DMS153 treated with DMSO at 0.1 percent for 48 hours (cell line): ENCODE results near the gene GMCL1.
"Not testable (repeated sequence)": the region's sequence is repeated elsewhere in the genome, so short reads cannot be mapped to it uniquely, and the experiment has no call there.

Source experiments
- DNase-seq: peaks from one replicate; lab custom pipeline; 2025; ENCODE audit not compliant: unreplicated experiment; lab: John Stamatoyannopoulos, UW

GMCL1 gene

DNA sequence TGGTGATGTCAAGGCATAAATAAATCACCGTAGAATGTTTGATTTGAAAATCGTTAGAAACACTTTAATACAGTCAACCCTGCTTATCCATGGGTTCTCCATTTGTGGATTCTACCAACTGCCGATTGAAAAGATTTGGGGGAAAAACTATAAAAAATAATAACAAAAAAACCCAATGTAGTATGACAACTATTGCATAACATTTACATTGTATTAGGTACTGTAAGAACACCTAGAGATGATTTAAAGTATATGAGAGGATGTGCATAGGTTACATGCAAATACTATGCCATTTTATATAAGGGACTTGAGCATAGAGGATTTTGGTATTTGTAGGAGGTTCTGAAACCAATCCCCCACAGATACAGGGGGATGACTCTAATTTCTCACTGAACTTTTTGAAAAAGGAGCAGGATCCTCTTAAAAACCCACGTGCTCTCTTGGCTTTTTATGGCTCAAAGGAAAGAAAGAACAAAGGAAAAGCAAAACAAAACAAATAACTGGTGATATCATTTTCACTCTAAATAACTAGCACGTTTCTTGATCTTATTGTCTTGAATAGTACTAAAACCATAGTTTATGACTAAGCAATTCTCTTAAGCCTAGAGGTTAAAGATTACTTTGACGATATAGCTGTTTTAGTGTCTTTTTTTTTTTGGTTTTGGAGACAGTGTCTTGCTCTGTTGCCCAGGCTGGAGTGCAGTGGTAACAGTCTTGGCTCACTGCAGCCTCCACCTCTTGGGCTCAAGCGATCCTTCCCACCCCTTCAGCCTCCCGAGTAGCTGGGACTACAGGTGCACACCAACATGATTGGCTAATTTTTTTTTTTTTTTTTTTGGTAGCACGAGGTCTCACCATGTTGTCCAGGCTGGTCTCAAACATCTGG is 17.0 kb downstream of the GMCL1 start:
- DNase-seq, result no peak

DNA sequence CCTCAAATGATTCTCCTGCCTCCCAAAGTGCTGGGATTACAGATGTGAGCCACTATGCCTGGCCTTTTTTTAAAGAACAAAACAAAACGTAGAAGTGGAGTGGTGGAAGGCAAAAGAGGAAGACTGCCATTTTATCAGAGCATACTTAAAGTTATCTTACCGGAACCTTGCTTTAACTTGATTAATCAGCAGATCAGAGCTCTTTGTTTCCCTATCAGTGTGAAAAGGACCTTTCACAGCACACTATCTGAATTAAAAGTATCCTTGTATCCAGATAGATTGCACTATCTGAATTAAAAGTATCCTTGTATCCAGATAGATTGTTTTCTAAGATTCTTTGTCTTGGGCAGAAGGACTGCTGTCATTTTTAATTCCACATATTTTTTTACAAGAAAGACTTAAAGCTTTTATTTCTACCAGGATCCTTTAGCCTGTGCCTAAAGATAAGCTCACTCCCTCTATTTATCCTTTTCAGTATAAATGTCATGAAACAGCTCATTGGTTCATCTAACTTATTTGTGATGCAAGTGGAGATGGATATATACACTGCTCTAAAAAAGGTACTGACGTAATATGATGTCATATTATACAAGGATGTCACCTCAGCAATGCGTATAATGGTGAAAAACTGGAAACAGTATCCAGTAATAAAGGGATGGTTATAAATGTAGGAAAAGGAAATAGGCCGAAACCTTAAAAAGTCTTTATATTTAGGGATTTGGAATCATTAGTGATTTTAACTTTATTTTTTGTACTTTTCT is 17.8 kb downstream of the GMCL1 start:
- DNase-seq, result no peak

DNA sequence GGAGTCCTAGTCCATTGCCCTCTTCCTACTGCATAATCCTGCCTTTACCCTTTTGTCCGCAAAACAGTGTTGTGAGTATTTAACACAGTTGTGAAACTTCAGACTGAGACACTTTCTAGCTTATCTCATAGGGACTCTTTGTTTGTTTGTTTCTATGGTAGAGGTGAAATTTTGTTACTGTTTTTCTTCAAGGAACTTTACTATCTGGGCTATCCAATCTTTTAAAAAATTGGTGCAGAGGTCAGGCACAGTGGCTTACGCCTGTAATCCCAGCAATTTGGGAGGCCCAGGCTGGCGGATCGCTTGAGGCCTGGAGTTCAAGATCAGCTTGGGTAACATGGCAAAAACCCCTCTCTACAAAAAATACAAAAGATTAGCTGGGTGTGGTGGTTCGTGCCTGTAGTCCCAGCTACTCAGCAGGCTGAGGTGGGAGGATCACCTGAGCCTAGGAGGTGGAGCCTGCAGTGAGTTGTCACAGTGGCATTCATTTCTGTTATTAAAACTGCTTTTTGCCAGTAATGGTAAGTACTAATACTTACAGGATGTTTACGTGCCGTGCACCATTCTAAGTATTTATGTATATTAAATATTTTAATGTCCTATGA is 18.8 kb downstream of the GMCL1 start:
- DNase-seq, result no peak

DNA sequence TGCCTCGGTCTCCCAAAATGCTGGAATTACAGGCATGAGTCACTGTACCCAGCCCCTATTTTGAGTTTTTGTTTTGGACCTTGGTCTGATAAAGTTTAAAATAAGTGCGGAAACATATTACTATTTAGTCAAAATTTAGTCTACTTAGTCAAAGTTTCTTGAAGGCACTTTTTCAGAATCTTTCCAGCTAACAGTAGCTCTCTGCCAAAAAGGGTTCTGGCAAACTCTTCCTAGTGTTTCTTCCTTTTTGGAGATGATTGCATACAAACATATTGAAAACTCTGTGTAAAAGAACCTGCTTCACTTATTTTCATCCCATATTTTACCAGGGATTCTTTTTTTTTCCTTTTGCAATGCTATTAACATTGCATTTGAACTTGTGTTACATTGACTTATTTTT is 28.8 kb downstream of the GMCL1 start:
- no peak for DNase-seq

DNA sequence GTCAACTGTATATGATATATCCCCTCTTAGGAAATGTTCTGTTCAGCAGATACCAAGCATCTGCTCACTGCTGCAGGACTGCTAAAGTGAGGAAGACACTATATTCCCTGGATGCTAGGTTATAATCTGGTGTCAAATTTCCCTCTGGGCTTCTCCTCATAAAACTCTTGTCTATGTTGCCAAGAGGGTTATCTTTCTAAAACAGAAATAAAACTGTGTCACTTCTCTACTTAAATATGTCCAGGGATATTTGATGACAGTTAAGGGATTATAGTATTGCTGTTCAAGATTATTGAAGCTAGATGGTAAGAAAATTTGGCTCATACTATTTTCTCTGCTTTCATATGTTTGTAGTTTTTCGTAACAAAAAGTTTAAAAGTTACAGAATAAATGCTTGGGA is 33.8 kb downstream of the GMCL1 start:
- no peak for DNase-seq

DNA sequence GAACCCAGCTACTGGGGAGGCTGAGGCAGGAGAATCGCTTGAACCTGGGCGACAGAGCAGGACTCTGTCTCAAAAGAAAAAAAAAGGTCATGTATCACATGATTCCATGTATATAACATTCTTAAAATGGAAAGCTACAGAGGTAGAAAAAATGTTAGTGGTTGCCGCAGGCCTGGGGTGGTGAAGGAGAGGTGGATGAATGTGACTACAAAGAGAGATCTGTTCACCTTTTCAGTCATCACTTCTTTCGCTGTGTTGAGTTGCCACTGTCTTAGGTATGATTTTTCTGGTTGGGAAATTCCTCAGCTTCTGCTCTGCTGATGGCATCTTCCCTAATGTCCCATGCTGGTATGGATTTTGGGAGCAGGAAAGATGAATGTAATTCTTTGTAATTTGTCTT is 59.0 kb downstream of the GMCL1 start:
- DNase-seq, result no peak

DNA sequence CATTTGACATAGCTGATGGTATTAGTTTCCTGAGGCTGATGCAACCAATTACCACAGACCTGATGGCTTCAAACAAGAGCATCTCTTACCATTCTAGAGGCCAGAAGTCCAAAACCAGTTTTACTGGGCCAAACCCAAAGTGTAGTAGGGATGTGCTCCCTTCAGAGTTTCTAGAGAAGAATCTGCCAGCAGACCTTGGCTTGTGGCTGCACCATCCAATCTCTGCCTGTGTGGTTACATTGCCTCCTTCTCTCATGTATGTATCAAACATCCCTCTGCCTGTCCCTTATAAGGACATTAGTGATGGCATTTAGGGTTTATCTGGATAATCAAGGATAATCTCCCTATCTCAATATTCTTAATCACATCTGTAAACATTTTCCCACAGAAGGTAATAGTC is 59.8 kb downstream of the GMCL1 start:
- no peak for DNase-seq

DNA sequence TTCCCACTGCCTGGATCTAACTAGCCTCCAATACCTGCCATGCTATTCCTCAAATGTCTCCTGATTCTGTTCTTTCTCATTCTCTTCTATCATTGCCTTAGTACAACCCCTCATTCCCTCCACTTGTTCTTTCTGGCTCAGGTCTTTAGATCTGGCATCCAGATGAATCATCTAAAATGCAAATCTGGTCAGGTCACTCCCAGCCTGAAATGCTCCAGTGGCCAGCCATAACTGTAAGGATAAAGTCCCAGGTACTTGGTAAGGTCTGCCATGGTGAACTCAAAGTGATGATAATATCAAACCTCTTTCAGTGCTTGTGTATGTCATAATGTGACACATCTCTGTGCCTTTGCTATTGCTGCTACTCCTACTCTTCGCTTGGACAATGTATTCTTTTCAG is 61.4 kb downstream of the GMCL1 start:
- DNase-seq, result no peak

DNA sequence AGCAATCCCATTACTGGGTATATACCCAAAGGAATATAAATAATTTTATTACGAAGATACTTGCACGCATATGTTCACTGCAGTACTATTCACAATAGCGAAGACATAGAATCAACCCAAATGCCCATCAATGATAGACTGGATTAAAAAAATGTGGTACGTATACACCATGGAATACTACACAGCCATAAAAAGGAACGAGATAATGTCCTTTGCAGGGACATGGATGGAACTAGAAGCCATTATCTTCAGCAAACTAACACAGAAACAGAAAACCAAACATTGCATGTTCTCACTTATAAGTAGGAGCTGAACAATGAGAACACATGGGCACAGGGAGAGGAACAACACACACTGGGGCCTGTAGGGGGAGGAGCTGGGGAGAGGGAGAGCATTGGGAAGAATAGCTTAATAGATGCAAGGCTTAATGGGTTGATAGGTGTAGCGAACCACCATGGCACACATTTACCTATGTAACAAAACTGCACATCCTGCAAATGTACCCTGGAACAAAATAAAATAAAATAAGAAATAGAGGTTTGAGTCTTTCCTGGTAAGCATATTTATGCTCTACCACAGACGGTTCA is 63.5 kb downstream of the GMCL1 start:
- not testable (repeated sequence) for DNase-seq

DNA sequence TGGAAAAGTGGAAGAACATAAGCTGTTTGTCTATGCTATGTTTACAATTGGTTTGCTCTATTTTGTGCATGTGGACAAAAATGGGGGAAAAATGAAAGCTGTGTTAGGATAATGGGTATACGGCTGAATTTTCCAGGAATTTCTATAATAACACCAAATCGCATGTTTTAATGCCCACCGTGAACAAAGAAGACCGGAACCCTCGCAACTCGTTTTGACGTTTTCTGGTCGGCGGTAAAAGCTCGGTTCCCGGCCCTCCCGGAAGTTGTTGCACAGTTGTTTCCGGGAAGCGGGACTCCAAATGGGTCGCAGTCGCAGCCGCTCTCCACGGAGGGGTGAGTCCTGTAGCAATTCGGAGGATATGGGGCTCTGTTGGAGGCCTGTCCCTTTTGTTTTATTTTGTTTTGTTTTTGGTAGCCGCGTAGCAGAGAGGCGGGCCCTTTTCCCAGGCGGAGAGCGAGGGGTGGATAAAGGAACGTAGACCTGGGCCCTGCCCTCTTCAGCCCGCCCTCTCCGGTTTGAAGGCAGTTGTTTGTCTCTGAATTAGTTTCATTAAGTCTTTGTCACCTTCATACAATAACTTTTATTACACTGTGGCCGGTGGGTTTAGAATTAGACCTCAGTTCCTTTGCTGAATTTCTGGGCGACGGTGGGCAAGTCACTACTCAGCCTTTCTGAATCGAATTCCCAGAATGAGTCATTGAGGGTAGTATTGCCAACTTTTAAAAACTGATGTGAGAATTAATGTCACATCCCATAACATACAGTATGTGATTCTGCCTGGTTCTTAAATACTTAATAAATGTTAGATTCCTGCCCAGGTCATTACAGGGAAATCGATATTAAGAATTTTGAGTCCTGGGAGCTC is 64.5 kb downstream of the GMCL1 start, which contains the start of gene SNRNP27:
Gene SNRNP27, plus strand, starts transcription at position 273 of the 868 bp plus-strand sequence. Its CDS starts 29 bp downstream, at position 302.
- peak; percentile 83 for DNase-seq

DNA sequence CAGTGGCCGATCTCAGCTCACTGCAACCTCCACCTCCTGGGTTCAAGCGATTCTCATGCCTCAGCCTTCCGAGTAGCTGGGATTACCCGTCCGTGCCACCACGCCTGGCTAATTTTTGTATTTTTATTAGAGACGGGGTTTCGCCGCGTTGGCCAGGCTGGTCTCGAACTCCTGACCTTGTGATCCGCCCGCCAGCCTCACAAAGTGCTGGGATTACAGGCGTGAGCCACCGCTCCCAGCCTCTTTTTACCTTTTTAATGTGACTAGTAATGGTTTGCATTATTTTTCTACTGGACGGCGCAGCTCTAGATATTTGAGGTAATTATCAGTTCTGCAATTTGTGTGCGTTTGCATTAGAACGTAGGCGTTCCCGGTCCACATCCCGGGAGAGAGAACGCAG is 65.3 kb downstream of the GMCL1 start:
- not testable (repeated sequence) for DNase-seq

DNA sequence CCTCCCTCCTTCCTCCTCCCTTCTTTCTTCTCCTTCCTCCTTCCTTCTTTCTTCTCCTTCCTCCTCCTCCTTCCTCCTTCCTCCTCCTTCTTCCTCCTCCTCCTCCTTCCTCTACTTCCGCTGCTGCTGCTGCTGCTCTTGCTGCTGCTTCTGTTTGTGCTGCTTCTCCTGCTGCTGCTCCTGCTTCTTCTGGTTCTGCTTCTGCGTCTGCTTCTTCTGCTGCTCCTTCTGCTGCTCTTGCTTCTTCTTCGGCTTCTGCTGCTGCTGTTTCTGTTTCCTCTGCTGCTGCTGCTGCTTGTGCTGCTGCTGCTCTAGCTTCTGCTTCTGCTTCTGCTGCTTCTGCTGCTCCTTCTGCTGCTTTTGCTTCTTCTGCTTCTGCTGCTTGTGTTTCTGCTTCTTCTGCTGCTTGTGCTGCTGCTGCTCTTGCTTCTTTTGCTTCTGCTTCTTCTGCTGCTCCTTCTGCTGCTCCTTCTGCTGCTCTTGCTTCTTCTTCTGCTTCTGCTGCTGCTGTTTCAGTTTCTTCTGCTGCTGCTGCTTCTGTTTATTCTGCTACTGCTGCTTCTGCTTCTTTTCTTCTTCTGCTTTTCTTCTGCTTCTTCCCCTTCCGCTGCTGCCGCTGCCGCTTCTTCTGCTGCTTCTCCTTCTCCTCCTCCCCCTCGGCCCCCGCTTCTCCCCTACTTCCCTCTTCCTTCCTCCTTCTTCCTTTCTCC is 72.9 kb downstream of the GMCL1 start:
- DNase-seq, result no peak

DNA sequence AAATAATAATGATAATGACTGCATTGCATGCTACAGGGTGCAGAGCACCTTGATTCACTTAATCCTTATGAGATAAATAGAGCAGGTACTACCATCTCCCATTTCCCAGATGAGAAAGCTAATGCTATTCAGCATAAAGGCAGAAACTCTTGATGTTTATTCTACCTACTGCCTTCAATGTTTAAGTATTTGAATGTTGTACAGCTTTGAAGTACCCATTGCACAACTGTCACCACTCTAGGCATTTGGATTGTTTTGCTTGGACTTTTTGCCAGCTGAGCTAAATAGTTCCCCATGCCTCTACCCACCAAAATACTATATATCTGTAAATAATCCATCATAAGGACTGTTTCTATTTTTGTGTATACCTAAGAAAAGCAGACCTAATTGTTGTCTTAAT is 77.8 kb downstream of the GMCL1 start:
- DNase-seq, result no peak

DNA sequence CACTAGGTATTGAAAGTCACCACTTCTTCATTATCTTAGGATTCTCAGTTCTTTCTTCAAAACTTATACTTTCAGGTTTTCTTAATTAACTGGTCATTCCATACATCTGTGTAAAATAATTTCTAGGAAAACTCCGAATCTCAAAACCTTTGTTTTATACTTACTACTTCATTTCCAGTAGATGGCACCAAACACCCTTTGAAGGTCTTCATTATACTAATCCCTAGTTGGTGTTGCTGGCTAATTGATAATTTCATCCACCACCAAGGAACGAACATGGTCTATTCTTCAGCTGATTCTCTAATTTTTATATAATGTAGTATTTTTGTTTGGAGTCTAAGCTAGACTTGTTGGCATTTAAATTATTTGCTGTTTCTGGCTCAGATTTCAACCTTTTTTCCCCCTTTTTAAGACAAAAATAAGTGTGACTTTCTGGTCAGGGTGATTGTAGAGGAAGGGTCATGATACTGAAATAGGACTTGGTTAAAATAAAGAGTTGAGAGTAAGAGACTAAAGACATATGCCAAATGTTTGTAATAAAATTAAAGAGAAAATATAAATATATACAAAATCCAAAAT is 82.6 kb downstream of the GMCL1 start:
- peak; percentile 54 for DNase-seq

DNA sequence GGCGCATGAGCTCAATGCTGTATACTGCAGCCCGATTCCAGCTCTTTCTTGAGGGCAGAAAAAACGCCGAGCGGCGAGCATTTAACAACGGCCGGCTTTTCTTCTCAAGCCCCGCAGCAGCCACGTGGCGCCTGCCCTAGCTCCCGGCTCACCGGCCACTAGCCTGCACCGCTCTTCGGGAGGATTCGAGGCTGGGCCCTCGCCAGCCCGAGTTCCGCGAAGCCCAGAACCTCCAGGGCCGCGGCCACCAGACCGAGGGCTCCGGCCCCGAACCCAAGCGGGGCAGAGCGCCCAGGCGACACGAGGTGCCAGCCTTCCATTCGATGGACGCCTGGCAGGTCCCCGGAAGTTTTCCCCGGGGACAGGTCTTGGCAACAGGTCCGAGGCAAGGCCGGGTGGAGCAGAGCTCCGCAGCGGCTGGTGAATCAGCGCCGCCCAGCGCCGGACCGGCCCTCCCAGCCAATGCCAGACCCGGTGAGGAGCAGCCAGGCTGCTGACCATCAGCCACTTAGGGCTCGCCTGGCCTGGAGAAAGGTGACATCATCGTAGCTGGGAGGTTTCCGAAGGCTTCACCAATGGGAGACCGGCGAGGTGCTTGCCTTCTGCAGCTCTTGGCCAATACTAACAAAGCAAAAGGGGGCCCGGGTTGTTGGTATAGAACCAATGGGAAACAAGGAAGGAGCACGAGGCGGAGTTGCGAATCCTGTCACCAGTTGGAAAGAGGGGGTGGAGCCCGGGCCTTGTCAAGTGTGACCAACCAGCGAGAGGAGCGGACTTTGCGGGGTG is 84.9 kb downstream of the GMCL1 start:
- peak; percentile 99 for DNase-seq

DNA sequence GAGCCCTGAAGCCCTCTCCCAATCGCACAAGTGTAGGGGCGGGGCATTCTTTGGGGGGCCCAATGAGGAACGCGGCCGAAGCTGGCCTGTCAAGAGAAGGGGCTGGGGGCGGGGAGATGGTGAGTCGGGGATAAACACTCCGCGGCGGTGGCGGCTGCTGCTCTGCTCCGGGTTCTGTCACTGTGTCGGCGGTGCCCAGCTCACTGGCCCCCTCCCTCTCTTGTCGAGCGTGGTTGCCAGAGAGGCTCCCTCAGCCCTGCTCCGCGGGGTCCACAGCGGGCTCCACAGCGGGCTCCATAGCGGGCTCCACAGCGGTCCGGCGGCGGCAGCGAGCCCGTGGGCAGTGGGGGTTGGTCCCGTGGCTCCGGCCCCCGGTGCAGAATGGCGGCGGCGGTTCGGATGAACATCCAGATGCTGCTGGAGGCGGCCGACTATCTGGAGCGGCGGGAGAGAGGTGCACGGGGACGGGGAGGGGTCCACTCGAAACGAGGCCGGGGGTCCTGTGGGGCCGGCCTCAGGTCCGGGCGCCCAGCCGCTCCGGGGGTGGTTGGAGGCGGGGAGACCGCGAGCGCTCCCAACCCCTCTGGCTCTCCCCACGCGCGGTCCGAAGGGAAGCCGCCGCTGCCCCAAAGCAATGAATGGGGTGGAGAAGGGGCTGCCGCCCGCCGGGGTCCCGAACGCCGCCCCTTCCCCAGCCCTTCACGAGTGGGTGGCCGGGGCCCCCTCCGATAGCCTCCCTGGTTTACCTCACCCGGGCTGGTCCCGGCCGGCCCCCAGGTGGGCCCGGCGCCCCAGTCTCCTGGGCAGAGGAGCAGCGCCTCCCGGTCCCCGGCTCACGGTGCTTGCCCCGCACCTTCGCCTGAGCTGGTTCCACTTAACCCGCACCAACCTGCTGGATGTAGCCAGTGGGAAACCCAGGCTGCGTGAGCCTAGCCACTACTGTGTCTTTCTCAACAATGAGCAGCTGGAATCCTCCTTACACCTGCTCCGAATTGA is 85.8 kb downstream of the GMCL1 start, which contains the start of gene MXD1:
Gene MXD1, plus strand, starts transcription at position 160 of the 996 bp plus-strand sequence. Its CDS starts 222 bp downstream, at position 382.
- DNase-seq, result no peak

DNA sequence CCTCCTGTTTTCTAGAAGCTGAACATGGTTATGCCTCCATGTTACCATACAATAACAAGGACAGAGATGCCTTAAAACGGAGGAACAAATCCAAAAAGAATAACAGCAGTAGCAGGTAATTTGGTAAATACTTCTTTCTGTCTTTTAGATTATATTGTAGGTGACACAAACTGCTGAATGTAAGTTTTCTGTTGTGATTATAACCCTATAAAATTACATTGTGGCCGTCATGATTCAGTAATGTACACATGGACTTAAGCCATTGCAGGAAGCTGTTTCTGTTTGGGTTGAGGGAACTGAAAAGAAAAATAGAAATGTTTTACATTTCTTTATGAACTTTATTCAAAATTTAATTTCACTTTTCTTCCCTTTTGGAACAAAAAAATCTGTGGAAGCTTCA is 86.6 kb downstream of the GMCL1 start:
- DNase-seq, result no peak
